Measurements from ENCODE around the gene CHID1. TPM values are rescaled to one million over a fixed set of nuclear protein-coding genes. Genes with fewer than 3 reads are reported as not detected.

Gene CHID1
- total and polyA plus RNA-seq, 2 of the 8 experiments (the other 6 are each of a cell fraction or from before 2014, with no cell fraction given): 81.2 to 88.5 TPM

DNA sequence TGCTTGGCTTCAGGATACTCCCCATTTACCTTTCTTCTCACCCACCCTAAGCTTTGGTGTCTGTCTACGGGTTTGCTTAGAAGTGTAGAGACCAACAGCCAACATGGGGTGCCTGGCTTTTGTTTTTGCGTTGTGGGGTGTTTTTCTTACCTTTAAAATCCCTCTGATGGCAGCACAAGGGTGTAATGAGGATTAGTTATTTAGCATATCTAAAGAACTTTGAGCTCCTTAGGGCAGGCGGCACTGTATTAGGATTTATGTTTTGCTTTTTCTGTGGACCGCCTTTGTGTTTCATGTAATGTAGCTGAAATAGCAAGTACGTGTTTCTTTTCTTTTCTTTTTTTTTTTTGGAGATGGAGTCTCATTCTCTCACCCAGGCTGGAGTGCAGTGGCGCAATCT lies 23.9 kb upstream of the CHID1 start (continued):
- TF ChIP-seq HDAC2 (IDR thresholded peaks at IDR 0.05; ENCODE audit: borderline replicate concordance in 1 of 2, low read depth in 2 of 2, low read length in 2 of 2) (no peak), EZH2 (IDR thresholded peaks at IDR 0.05; ENCODE audit: low read depth, low read length, severe bottlenecking) (no peak)
